ENCODE results near the gene THSD4. TPM values are rescaled to one million over a fixed set of nuclear protein-coding genes. Genes with fewer than 3 reads are reported as not detected.

Gene THSD4
- total RNA-seq, 2 experiments from 2014 or later, result not detected

GRCh38 chr15:71116366-71116765, 1.1 kb downstream of the THSD4 start:
- CTCF ChIA-PET, result no interaction called here
- ATAC-seq (ENCODE audit: poor library complexity), result no peak
- intact Hi-C loops (cut with DNase I, micrococcal nuclease), result no loop called here

GRCh38 chr15:71116942-71117341, 1.7 kb downstream of the THSD4 start:
- H3K27me3 Mint-ChIP-seq, result peaks cover 75% of the 10 kb centered on the region
- H3K36me3 Mint-ChIP-seq (ENCODE audit: low read depth), result no peaks in the 10 kb centered on the region

More at GRCh38 chr15:71116366-71116765, 1.1 kb downstream of the THSD4 start:
- no peak for DNase-seq
- Histone ChIP-seq H3K4me3 (ENCODE audit: low read length) (no peak overlapping the region), H3K27ac (ENCODE audit: low read depth in 1 of 2, low read length in 2 of 2) (no peak overlapping the region), H3K4me1 (ENCODE audit: insufficient read depth, low read length) (peaks cover 11% of the 10 kb centered on the region), H3K27me3 (ENCODE audit: control insufficient read depth in 1 of 2, insufficient read depth in 2 of 2, low read length in 2 of 2) (peaks cover 21 to 37% of the 10 kb centered on the region in 2 experiments), H3K9me3 (ENCODE audit: control insufficient read depth in 1 of 2, insufficient read depth in 1 of 2, low read length in 2 of 2) (peaks cover 0 to 4% of the 10 kb centered on the region in 2 experiments), H3K36me3 (ENCODE audit: insufficient read depth, low read length) (no peaks in the 10 kb centered on the region)
- Mint-ChIP-seq H3K4me1 (ENCODE audit: low read depth) (peaks cover 8% of the 10 kb centered on the region), H3K9me3 (no peaks in the 10 kb centered on the region), H3K27me3 (peaks cover 71% of the 10 kb centered on the region), H3K36me3 (ENCODE audit: low read depth) (no peaks in the 10 kb centered on the region), H3K27ac (no peak overlapping the region), H3K4me3 (peak overlapping the region; percentile 40)
- POLR2A ChIA-PET, result no interaction called here
- no peak for TF ChIP-seq CTCF (IDR thresholded peaks at IDR 0.05)

GRCh38 chr15:71117714-71118305, 2.5 kb downstream of the THSD4 start:
- H3K27me3 ChIP-seq (ENCODE audit: control insufficient read depth in 1 of 2, insufficient read depth in 2 of 2, low read length in 2 of 2), result peaks cover 29 to 42% of the 10 kb centered on the region in 2 experiments
- ATAC-seq (ENCODE audit: poor library complexity) (no peak), DNase-seq (no peak)
- no peaks in the 10 kb centered on the region for H3K36me3 Mint-ChIP-seq (ENCODE audit: low read depth)
- peaks cover 80% of the 10 kb centered on the region for H3K27me3 Mint-ChIP-seq
- peaks cover 0 to 4% of the 10 kb centered on the region in 2 experiments for H3K9me3 ChIP-seq (ENCODE audit: control insufficient read depth in 1 of 2, insufficient read depth in 1 of 2, low read length in 2 of 2)
- H3K4me1 Mint-ChIP-seq (ENCODE audit: low read depth), result peaks cover 8% of the 10 kb centered on the region
- H3K36me3 ChIP-seq (ENCODE audit: insufficient read depth, low read length), result no peaks in the 10 kb centered on the region
- intact Hi-C loops (cut with DNase I, micrococcal nuclease), result no loop called here
- no peak overlapping the region for H3K4me3 ChIP-seq (ENCODE audit: low read length)
- H3K27ac Mint-ChIP-seq, result no peak overlapping the region
- H3K9me3 Mint-ChIP-seq, result no peaks in the 10 kb centered on the region
- no peak overlapping the region for H3K27ac ChIP-seq (ENCODE audit: low read depth in 1 of 2, low read length in 2 of 2)
- no peak overlapping the region for H3K4me3 Mint-ChIP-seq
- H3K4me1 ChIP-seq (ENCODE audit: insufficient read depth, low read length), result peaks cover 11% of the 10 kb centered on the region
- TF ChIP-seq CTCF (IDR thresholded peaks at IDR 0.05), result no peak
- ChIA-PET POLR2A (no interaction called here), CTCF (no interaction called here)

More at GRCh38 chr15:71116942-71117341, 1.7 kb downstream of the THSD4 start:
- Mint-ChIP-seq H3K4me3 (peak overlapping the region; percentile 40), H3K9me3 (no peaks in the 10 kb centered on the region), H3K27ac (no peak overlapping the region), H3K4me1 (ENCODE audit: low read depth) (peaks cover 8% of the 10 kb centered on the region)
- no peak for TF ChIP-seq CTCF (IDR thresholded peaks at IDR 0.05)
- no peak overlapping the region for H3K4me3 ChIP-seq (ENCODE audit: low read length)
- peaks cover 22 to 43% of the 10 kb centered on the region in 2 experiments for H3K27me3 ChIP-seq (ENCODE audit: control insufficient read depth in 1 of 2, insufficient read depth in 2 of 2, low read length in 2 of 2)
- POLR2A ChIA-PET, result no interaction called here
- H3K36me3 ChIP-seq (ENCODE audit: insufficient read depth, low read length), result no peaks in the 10 kb centered on the region
- H3K9me3 ChIP-seq (ENCODE audit: control insufficient read depth in 1 of 2, insufficient read depth in 1 of 2, low read length in 2 of 2), result peaks cover 0 to 4% of the 10 kb centered on the region in 2 experiments
- CTCF ChIA-PET, result no interaction called here
- no peak overlapping the region for H3K27ac ChIP-seq (ENCODE audit: low read depth in 1 of 2, low read length in 2 of 2)
- ATAC-seq (ENCODE audit: poor library complexity), result no peak
- intact Hi-C loops (cut with DNase I, micrococcal nuclease), result no loop called here
- peaks cover 11% of the 10 kb centered on the region for H3K4me1 ChIP-seq (ENCODE audit: insufficient read depth, low read length)
- no peak for DNase-seq

All from CD4-positive, alpha-beta T cell (primary cell).